WTC11 (cell line): Measurements from ENCODE around the gene DOCK1. TPM values are rescaled to one million over a fixed set of nuclear protein-coding genes. Genes with fewer than 3 reads are reported as not detected.

Experiments
- ATAC-seq: fragments of 200-7000 bp; cut with Tn5 transposase; 2 replicates; pipeline ENCODE4 v1.10.0; 2021; ENCODE audit warnings: mild to moderate bottlenecking, moderate library complexity
- CTCF ChIA-PET: fragments of 300-600 bp; sonication (Branson Sonifier 250); formaldehyde crosslinking; loops from one replicate; lab custom pipeline; 2021; ENCODE audit warnings: antibody characterized with exemption; lab: Charles Lee
- POLR2A ChIA-PET: fragments of 350-600 bp; sonication (Branson Sonifier 250); formaldehyde crosslinking; loops from one replicate; lab custom pipeline; 2021; ENCODE audit warnings: antibody characterized with exemption; lab: Charles Lee
- DNase-seq: peaks from one replicate; pipeline ENCODE4 v3.0.0; 2021; ENCODE audit warnings: low spot score
- H3K27ac Mint-ChIP-seq: 2 replicates; pipeline ENCODE4 v1.8.0; 2021; ENCODE audit warnings: mixed read lengths
- H3K27me3 Mint-ChIP-seq: 2 replicates; pipeline ENCODE4 v1.8.0; 2021; ENCODE audit warnings: low read depth, mild to moderate bottlenecking, moderate library complexity, mixed read lengths
- H3K36me3 Mint-ChIP-seq: 2 replicates; pipeline ENCODE4 v1.8.0; 2021; ENCODE audit warnings: mixed read lengths
- H3K4me1 Mint-ChIP-seq: 2 replicates; pipeline ENCODE4 v1.8.0; 2022; ENCODE audit warnings: mixed read lengths
- H3K4me3 Mint-ChIP-seq: 2 replicates; pipeline ENCODE4 v1.8.0; 2021; ENCODE audit warnings: mild to moderate bottlenecking, moderate library complexity, mixed read lengths
- H3K9me3 Mint-ChIP-seq: 2 replicates; pipeline ENCODE4 v1.8.0; 2021; ENCODE audit warnings: mixed read lengths
- CDX4 ChIP-seq: fragments of 250-450 bp; sonication (Bioruptor Pico); IDR thresholded peaks from 2 replicates; pipeline ENCODE4 v1.9.0; 2021; ENCODE audit warnings: moderate library complexity, mild to moderate bottlenecking, inconsistent platforms, borderline replicate concordance
- CREM ChIP-seq: sonication (generic); formaldehyde crosslinking; IDR thresholded peaks from 2 replicates; pipeline ENCODE4 v1.8.1; 2022; ENCODE audit warnings: mild to moderate bottlenecking, missing genetic modification reagents, moderate library complexity
- ETV6 ChIP-seq: sonication (generic); formaldehyde crosslinking; IDR thresholded peaks from 2 replicates; pipeline ENCODE4 v1.8.1; 2022; ENCODE audit warnings: mild to moderate bottlenecking, missing genetic modification reagents
- HMGA2 ChIP-seq: fragments of 250-450 bp; sonication (Bioruptor Pico); IDR thresholded peaks from 2 replicates; pipeline ENCODE4 v1.4.0; 2021; ENCODE audit warnings: mild to moderate bottlenecking, moderate library complexity
- RORB ChIP-seq: fragments of 250-450 bp; sonication (Bioruptor Pico); IDR thresholded peaks from 2 replicates; pipeline ENCODE4 v1.9.0; 2021; ENCODE audit warnings: mild to moderate bottlenecking
- SMAD4 ChIP-seq: sonication (generic); formaldehyde crosslinking; IDR thresholded peaks from 2 replicates; pipeline ENCODE4 v1.8.0; 2022; ENCODE audit warnings: mild to moderate bottlenecking, missing genetic modification reagents
- STAT6 ChIP-seq: sonication (generic); formaldehyde crosslinking; conservative IDR thresholded peaks from 2 replicates; pipeline ENCODE4 v1.8.1; 2023; ENCODE audit warnings: mild to moderate bottlenecking, low read depth, missing genetic modification reagents, moderate library complexity
- ZNF423 ChIP-seq: fragments of 250-450 bp; sonication (Bioruptor Pico); IDR thresholded peaks from 2 replicates; pipeline ENCODE4 v2.1.2; 2022; ENCODE audit warnings: mild to moderate bottlenecking, moderate library complexity
- ZSCAN18 ChIP-seq: fragments of 250-450 bp; sonication (Bioruptor Pico); IDR thresholded peaks from 2 replicates; pipeline ENCODE4 v2.1.2; 2022; ENCODE audit warnings: mild to moderate bottlenecking, moderate library complexity
- total RNA-seq: library from RNA; stranded (reverse); gene quantifications from 3 replicates; pipeline ENCODE4 v1.2.3, GENCODE V29; 2021

The DOCK1 gene
- total RNA-seq, 1 experiment from 2014 or later: 52.1 TPM

GRCh38 chr10:126892226-126893175, 12.7 kb upstream of the DOCK1 start:
- ChIA-PET CTCF (interaction anchor here (1.0 to 1.2 kb wide), 3 partner anchors 11 to 77 kb away, joined by 3 to 5 read pairs (median 4); no protein-coding TSS in a partner anchor), POLR2A (no interaction called here)
- no peaks in the 10 kb centered on the region for H3K4me1 Mint-ChIP-seq
- H3K9me3 Mint-ChIP-seq: peaks cover 34% of the 10 kb centered on the region
- peak overlapping the region; percentile 0; the same call in 1 of the 2 replicates for H3K27ac Mint-ChIP-seq
- peaks cover 15% of the 10 kb centered on the region for H3K27me3 Mint-ChIP-seq
- ATAC-seq: no peak
- no peak for DNase-seq
- H3K4me3 Mint-ChIP-seq: no peak overlapping the region
- H3K36me3 Mint-ChIP-seq: peaks cover 17% of the 10 kb centered on the region
- TF ChIP-seq SMAD4 (no peak), RORB (CRISPR knock-in tag) (no peak), CDX4 (CRISPR knock-in tag) (no peak), ETV6 (no peak), CREM (CRISPR knock-in tag) (no peak)

GRCh38 chr10:126893206-126893605, 12.0 kb upstream of the DOCK1 start:
- CTCF ChIA-PET: interaction anchor here (1.0 to 1.2 kb wide), 3 partner anchors 11 to 76 kb away, joined by 3 to 5 read pairs (median 4); no protein-coding TSS in a partner anchor

GRCh38 chr10:126893841-126894240, 11.4 kb upstream of the DOCK1 start:
- POLR2A ChIA-PET: no interaction called here
- Mint-ChIP-seq H3K27me3 (peaks cover 19% of the 10 kb centered on the region), H3K4me3 (no peak overlapping the region), H3K27ac (no peak overlapping the region), H3K36me3 (peaks cover 29% of the 10 kb centered on the region), H3K9me3 (peaks cover 47% of the 10 kb centered on the region), H3K4me1 (no peaks in the 10 kb centered on the region)
- CTCF ChIA-PET: interaction anchor here (1.0 kb wide), 1 partner anchor 12 kb away, joined by 3 read pairs; no protein-coding TSS in a partner anchor
- no peak for DNase-seq
- no peak for ATAC-seq
- TF ChIP-seq ZNF423 (CRISPR knock-in tag) (no peak), ZSCAN18 (CRISPR knock-in tag) (no peak)

More at GRCh38 chr10:126893206-126893605, 12.0 kb upstream of the DOCK1 start:
- ATAC-seq: no peak; the same call in 1 of the 2 replicates
- H3K9me3 Mint-ChIP-seq: peaks cover 41% of the 10 kb centered on the region
- H3K27ac Mint-ChIP-seq: no peak overlapping the region
- H3K27me3 Mint-ChIP-seq: peaks cover 19% of the 10 kb centered on the region
- no peak overlapping the region for H3K4me3 Mint-ChIP-seq
- H3K36me3 Mint-ChIP-seq: peaks cover 23% of the 10 kb centered on the region
- POLR2A ChIA-PET: no interaction called here
- H3K4me1 Mint-ChIP-seq: no peaks in the 10 kb centered on the region
- TF ChIP-seq HMGA2: no peak
- no peak for DNase-seq

- H3K4me3 Mint-ChIP-seq: no peak overlapping the region
- H3K27me3 Mint-ChIP-seq: peaks cover 24% of the 10 kb centered on the region
- ATAC-seq: no peak
- no peak for TF ChIP-seq STAT6 (CRISPR knock-in tag)
- H3K4me1 Mint-ChIP-seq: no peaks in the 10 kb centered on the region
- no peak overlapping the region for H3K27ac Mint-ChIP-seq
- H3K9me3 Mint-ChIP-seq: peaks cover 61% of the 10 kb centered on the region
- ChIA-PET POLR2A (no interaction called here), CTCF (interaction anchor here (1.1 kb wide), 1 partner anchor 12 kb away, joined by 3 read pairs; no protein-coding TSS in a partner anchor)
- no peak for DNase-seq
- H3K36me3 Mint-ChIP-seq: peaks cover 44% of the 10 kb centered on the region
These were observed 9.9 kb upstream of the DOCK1 start for GRCh38 chr10:126895214-126895781.
